Kasumi-1 (cell line): ENCODE results near the gene VSIG8.

Experiments
- DNase-seq, 2 experiments: peaks; one replicate each; lab custom pipeline; 2025; lab: John Stamatoyannopoulos, UW

Gene VSIG8

DNA sequence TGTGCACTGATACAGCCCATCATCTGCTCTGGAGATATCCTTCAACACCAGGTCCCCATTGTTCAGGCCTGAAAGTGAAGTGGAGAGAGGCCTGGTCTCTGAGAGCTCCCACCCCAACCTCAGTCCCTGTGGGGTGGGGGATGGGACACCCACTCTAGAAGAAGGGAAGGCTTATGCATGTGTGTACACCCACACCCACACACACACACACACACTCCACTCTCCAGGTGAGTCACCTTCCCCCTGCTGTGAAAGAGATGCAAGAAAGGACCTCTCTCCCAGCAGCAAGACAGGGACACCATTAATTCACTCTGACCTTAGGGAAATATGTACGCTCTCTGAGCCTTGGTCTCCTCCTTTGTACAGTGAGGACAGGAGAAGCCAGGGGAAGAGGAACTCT is 5.9 kb downstream of the VSIG8 start:
- DNase-seq = no peak

GRCh38 chr1:159855709-159856108 is 6.7 kb downstream of the VSIG8 start:
- no peak for DNase-seq

DNA sequence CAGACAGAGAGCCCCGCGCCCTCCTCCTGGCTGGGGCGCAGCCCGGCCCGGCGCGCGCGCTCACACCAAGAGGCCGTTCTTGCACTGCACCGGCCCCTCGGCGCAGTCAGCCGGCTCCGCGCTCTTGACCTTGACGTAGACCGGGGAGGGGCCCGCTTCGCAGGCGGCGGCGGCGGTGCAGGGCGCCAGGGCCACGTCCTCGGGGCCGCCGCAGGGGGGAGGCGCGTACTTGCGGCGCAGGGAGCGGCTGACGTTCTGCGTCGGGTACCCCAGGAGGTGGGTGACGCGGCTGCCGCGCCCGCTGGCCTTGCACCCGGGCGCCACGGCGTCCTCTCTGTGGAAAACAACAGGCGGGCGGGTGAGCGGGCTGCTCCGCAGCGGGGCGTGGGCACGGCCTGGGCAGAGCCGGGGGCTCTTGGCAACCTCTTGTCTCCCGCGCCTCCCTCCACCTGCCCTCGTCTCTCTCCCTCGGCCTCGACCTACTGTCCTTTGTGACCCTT is 7.7 kb downstream of the VSIG8 start:
- peak; percentile 17 to 32 for DNase-seq

DNA sequence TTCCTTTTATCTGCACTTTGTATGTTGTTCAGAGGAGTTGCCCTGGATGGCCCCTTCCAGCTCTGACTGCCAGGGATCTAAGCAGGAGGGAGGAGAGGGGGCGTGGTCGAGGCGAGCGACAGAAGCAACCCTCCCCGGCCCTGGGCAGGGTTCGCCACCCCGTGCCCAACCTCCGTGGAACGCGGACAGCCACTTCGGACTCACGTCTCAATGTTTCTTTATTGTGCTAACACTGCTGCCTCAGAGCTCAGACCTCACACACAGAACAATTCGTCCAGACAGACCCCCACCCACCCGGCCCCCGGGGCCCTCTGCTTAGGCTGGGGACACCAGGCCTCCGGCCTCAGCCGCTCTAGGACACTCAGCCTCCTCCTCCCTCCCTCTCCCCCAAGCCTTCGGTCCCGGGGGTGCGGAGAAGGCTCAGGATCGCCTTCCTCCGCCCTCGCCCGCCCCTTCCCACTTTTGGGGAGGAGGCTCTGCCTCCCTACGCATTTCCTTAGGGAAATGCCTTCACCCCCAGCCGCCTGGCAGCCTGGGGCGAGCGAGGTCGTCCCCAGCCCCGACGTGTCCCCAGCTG is 8.3 kb downstream of the VSIG8 start:
- DNase-seq = no peak

DNA sequence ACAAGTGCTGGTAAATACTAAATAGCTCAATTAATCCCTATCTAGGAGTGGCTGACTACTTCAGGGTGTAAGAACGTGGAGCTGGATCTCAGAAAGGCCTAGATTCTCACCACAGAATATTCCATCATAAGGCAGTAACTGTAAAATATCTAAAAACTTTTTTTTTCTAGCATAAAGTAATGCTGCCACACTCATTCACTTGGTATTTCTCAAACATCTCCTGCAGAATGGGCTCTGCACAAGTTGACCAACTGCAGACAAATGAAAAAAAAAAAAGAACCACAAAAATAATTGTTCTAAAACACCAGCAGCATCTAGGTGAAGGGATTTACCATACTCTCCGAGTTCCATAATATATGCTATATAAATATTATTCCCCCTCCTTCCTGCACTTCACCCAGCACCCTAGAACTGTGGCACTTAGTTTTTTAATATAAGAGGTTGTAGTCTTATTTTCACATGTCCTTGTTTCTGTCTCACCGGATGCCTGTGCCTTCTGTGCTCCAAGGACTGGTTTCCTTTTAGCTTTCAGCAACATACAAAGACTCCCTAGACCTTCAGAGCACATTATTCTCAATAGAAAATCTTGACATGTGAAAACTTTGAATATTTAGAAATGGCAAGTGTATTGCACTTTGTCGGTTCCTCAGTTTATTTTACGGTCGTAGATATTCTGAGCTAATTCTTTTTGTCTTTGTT is 8.9 kb downstream of the VSIG8 start:
- DNase-seq = peak in 1 of 2 experiments; percentile 1

- DNase-seq = no peak
These were observed 11.1 kb downstream of the VSIG8 start for GRCh38 chr1:159851407-159851806.

DNA sequence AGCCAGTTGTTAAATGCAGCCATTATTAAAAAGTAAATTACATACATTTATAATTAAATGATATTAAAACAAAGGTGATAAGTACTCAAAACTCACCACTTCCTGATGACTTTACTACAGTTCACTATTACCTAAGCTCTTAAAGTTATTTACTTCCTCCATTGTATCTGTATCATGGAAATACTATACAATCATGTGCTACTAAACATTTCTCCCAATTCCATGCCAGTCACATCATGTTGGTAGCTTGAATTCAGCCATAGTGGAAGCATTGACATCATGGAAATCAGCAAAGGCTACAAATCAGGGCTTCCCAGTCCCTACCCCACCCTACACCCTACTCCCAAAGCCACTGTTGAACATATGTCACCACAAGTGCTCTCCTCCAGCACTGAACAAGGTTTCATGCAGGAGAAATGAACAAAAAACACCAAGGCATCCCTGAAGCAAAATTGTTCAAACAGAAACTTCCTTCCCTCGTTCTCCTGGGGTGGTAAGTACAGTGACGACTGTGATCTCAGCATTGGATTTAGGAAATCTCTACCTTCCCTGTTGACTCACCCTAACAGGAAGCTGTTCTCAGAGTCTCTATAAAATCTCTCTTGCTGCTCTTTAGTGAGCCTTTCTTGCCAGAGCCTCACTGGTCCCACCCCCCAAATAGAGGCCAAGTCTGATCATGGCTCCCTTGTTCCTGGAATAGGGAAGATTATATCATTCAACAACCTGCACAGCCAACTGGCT is 12.7 kb downstream of the VSIG8 start:
- DNase-seq = no peak

GRCh38 chr1:159848326-159848725 is 14.1 kb downstream of the VSIG8 start:
- DNase-seq = no peak

DNA sequence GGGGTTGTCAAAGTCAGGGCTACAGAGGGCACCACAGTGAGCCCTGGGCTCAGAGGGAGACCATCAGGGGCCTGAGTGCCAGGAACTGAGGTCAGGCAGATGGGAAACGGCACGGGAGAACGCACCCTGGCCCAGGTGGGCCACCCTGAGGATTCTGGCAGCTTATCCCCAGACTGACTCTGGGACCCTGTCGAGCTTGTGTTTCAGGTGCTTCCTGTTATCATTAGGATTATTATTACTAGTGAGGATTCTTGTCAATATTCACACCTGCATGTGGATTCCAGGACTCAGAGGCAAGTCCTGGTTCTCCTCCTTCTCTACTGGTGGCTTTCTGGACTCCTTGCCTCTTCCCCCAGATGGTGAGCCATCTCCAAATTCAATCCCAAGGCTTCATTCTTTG is 15.2 kb downstream of the VSIG8 start:
- no peak for DNase-seq

GRCh38 chr1:159845751-159846629 is 16.5 kb downstream of the VSIG8 start:
- no peak for DNase-seq

DNA sequence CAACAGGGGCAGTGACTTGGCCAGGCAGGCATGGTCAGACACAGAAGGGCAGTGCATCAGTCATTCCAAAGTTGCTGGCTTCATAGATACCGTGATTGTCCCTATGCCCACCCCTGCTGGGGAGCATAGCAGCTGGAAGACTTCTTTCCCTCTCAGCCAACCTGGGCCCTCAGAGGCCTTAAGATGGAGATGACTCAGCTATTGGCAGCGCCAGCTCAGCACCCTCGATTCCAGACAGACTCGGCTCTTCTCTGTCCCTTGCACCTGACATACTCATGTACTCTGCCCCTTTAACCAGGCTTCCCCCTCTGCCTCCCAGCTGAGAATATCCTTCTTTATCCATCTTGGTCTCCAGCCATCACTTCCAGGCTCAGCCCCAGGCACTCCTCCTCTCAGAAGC is 19.0 kb downstream of the VSIG8 start:
- no peak for DNase-seq

DNA sequence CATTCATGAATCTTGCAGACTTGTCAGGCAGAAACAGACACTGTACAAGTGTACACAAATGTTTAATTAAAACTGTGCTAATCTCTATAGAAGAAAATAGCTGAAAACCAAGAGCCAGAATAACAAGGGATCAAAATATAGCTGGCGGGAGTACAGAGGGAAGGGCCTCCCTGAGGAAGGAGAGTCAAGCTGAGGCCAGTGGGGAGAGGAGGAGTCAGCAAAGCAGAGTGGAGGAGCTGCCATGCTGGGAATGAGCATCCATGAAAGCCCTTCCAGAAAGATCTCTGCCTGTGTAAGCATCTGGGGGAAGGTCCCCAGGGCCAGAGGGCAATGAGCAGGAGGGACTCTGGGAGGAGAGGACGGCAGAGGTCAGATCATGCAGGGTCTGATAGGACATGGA is 20.7 kb downstream of the VSIG8 start:
- DNase-seq = no peak

DNA sequence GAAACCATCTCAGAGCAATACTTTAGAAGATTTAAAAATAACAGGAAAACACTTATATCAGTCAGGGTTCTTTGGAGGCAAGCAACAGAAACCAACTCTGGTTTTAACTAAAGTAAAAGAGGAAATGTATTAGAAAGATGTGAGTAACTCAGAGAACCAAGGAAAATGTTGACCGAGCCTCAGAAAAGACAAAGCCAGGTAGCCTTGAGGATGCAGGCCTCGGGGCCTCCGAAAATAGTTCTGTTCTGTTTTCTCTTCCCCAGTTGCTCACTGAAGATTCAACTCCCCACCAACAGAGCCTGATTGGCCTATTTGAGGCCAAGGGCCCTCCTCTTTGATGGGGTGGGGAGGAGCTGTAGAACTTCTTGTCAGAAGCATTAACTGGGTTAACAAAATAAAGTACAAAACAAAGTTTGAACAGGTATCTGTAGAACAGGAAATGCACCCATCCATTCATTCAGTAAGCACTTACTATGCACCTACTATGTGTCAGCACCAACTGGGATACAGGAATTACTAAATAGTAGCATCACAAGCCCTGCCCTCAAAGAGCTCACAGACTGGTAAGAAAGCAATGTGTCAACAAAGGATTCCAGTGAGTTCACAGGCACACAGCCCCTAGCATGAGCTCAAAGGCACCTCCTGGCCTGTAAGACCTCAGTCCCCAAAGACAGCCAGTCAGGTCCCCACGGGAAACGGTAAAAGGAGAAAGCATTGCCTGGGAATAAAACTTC is 23.2 kb downstream of the VSIG8 start:
- DNase-seq = no peak

GRCh38 chr1:159838715-159839114 is 23.7 kb downstream of the VSIG8 start:
- DNase-seq = no peak

DNA sequence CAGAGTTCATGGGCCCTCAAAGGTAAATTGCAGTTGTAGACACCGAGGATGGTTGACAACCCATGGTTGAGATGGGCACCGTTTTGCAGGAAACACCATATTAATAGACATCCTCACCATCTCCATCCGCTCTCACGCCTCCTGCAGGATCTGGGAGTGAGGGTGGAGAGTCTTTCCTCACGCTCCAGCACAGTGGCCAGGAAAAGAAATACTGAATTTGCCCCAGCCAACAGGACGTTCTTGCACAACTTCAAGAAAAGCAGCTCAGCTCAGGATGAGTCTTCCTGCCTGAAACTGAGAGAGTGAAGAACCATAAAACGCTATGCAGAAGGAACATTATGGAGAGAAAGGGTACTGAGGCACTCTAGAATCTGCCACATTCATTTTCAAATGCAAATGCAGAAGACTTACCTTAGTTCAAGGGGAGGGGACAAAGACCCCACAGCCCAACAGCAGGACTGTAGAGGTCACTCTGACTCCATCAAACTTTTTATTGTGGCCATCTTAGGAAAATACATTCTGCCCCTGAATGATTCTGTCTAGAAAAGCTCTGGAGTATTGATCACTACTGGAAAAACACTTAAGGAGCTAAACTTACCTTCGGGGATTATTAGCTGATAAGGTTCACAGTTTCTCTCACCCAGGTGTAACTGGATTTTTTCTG is 26.5 kb downstream of the VSIG8 start:
- no peak for DNase-seq

DNA sequence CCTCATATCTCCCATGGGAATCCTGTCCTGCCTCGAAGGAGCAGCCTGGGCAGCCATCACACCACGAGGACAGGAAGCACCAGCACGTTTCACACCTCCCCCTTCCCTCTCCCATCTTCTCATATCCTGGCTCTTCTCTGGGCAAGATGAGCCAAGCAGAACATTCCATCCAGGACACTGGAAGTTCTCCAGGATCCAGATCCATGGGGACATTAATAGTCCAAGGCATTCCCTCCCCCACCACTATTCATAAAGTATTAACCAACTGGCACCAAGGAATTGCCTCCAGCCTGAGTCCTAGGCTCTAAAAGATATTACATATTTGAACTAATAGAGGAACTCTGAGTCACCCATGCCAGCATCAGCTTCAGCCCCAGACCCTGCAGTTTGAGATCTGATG is 27.1 kb downstream of the VSIG8 start:
- no peak for DNase-seq

DNA sequence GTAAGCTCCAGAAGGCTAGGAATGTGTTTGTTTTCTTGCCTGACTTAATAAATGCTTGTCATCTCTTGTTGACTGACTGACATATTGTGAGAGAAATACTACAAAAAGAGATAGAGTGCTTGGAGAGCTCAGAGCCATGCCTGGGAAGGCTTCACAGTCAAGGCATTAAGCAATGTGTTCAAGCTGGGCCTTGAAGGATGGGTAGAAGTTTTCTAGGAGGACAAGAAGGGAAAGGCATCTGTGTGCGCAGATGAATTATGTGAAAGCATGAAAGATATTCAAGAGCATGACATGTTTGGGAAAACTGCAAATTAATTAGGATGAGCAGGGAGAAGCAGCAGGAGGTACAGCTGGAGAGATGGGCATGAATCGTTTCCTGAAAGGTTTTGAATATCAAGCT is 30.1 kb downstream of the VSIG8 start:
- no peak for DNase-seq

DNA sequence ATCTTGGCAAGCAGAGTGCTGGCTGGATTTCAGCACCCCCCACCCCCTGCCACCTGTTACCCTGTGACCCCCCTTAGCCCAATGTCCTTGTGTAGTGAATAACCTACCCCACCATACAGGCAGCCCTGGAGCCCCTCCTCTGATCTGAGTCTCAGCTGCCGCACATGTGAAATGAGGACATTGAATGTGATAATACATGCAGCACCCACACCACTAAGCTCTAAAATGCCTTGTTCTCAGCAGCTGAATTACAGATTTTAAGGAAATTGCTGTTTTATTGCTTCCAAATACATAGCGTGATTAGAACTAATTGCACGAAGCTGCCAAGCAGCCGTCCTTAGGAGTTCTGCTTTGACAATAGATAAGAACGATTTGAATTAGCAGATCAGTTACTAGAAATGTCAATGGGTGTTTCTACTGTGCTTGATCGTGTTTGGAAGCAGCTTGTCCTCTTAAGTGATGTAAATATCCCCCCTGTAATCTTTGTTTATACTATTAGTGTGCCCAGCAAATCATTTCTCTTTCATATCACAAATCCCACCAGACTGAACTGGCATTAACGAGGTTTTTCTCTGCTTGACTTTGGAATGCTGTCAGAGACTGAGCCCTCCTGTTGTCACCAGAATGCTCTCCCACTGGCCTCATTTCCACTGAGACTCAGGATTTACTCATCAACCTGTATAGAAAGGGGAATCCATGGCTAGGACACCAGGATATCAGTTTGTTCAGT is 30.9 kb downstream of the VSIG8 start:
- no peak for DNase-seq

DNA sequence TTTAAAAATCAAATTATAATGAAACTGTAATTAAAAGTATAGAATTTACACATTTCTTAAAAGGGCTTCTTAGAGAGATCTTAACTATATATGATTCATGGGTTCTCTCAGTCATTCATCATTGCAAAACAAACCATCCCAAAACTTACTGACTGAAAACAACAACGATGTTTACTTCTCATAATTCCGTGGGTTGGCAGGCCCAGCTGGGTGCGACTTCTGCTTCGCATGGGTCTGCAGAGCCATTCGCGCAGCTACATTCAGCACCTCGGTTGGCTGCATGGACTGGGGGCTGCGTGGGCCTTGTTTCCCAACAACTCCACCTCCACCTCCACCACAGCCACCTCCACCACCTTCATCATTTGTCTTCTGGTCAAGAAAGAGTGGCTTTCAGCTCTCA is 31.7 kb downstream of the VSIG8 start:
- no peak for DNase-seq

- DNase-seq = no peak
These were observed 32.5 kb downstream of the VSIG8 start for GRCh38 chr1:159829822-159830465.
